ENCODE results near the gene FTCD.

DNA sequence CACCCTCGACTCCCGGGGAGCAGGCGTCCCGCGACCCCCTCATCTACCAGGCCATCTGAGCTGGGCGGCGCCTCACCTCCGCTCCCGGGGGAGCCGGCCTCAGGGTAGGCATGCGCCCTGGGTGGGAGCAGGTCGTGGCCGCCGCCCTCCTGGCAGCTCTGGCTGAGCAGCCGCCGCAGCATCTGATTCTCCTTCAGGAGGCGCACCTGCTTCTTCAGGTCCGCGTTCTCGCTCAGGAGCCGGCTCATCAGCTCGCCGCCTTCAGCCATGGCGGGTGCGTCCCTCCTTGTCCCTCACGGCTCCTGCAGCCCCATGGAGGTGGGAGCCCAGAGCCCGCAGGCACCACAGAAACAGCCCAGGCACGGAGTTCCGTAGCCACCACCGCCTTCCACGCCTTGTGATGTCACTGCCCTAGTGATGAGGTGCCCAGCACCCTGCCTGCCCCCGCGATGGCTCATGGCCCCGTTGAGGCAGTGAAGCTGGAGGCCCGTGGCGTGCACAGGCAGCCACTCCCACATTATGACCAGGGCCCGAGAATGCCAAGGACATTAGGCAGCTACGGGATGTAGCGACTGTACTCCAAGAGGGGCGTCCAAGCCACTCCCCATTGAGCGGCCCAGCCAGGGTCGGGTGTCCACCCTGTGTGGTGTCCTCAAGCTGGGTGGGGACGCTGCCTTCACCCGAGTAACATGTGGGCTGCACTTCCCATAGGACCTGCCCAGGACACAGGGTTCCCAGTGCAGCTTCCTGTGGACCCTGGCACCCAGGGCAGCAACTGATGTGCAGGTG lies 27.4 kb upstream of the FTCD start:
- no peak for TF ChIP-seq EZH2 (IDR thresholded peaks at IDR 0.05; ENCODE audit: low read depth)
- TF ChIP-seq, protein P1, sequence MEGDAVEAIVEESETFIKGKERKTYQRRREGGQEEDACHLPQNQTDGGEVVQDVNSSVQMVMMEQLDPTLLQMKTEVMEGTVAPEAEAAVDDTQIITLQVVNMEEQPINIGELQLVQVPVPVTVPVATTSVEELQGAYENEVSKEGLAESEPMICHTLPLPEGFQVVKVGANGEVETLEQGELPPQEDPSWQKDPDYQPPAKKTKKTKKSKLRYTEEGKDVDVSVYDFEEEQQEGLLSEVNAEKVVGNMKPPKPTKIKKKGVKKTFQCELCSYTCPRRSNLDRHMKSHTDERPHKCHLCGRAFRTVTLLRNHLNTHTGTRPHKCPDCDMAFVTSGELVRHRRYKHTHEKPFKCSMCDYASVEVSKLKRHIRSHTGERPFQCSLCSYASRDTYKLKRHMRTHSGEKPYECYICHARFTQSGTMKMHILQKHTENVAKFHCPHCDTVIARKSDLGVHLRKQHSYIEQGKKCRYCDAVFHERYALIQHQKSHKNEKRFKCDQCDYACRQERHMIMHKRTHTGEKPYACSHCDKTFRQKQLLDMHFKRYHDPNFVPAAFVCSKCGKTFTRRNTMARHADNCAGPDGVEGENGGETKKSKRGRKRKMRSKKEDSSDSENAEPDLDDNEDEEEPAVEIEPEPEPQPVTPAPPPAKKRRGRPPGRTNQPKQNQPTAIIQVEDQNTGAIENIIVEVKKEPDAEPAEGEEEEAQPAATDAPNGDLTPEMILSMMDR (conservative IDR thresholded peaks at IDR 0.05): no peak
